Breast epithelium (tissue), 3 donors: ENCODE measurements around the gene DXO.

Source experiments
- POLR2A ChIP-seq: fragments of 450-650 bp; IDR thresholded peaks from one replicate; pipeline ENCODE4 v1.6.1; 2016; ENCODE audit warnings: antibody characterized with exemption, mild to moderate bottlenecking, moderate library complexity
- TF ChIP-seq, protein P1 (sequence below), 3 donors: fragments of 450-650 bp; IDR thresholded peaks; one replicate each; pipeline ENCODE4 v1.5.1; 2016 to 2017; ENCODE audit warnings: antibody characterized with exemption in 3 of 3, mild to moderate bottlenecking in 3 of 3, moderate library complexity in 3 of 3

DNA sequence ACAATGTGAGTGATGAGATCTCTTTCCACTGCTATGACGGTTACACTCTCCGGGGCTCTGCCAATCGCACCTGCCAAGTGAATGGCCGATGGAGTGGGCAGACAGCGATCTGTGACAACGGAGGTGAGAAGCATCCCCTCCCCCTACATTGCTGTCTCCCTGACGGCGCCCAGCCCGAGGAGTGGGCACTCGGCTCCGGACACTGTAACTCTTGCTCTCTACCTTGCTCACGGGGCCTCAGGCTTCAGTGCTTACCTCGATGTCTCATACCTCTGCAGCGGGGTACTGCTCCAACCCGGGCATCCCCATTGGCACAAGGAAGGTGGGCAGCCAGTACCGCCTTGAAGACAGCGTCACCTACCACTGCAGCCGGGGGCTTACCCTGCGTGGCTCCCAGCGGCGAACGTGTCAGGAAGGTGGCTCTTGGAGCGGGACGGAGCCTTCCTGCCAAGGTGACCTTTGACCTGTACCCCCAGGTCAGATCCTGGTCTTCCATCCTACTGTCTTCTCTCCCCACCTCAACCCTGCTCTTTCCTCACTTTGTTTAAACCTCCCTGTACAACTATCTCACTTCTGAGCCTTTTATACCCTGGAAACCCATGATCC is 24.8 kb downstream of the DXO start:
- TF ChIP-seq, protein P1, sequence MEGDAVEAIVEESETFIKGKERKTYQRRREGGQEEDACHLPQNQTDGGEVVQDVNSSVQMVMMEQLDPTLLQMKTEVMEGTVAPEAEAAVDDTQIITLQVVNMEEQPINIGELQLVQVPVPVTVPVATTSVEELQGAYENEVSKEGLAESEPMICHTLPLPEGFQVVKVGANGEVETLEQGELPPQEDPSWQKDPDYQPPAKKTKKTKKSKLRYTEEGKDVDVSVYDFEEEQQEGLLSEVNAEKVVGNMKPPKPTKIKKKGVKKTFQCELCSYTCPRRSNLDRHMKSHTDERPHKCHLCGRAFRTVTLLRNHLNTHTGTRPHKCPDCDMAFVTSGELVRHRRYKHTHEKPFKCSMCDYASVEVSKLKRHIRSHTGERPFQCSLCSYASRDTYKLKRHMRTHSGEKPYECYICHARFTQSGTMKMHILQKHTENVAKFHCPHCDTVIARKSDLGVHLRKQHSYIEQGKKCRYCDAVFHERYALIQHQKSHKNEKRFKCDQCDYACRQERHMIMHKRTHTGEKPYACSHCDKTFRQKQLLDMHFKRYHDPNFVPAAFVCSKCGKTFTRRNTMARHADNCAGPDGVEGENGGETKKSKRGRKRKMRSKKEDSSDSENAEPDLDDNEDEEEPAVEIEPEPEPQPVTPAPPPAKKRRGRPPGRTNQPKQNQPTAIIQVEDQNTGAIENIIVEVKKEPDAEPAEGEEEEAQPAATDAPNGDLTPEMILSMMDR (IDR thresholded peaks at IDR 0.05) = no peak
- no peak for TF ChIP-seq POLR2A
